SH-SY5Y (cell line): ENCODE data around the gene NDUFB5.

Experiments
- GATA2 ChIP-seq: IDR thresholded peaks from 2 replicates; pipeline ENCODE4 v1.6.1; 2011; ENCODE audit warnings: mild to moderate bottlenecking, low read depth, low read length
- GATA3 ChIP-seq: IDR thresholded peaks from 2 replicates; pipeline ENCODE4 v1.6.1; 2011; ENCODE audit warnings: low read depth, mild to moderate bottlenecking, low read length, moderate library complexity

Gene NDUFB5

DNA sequence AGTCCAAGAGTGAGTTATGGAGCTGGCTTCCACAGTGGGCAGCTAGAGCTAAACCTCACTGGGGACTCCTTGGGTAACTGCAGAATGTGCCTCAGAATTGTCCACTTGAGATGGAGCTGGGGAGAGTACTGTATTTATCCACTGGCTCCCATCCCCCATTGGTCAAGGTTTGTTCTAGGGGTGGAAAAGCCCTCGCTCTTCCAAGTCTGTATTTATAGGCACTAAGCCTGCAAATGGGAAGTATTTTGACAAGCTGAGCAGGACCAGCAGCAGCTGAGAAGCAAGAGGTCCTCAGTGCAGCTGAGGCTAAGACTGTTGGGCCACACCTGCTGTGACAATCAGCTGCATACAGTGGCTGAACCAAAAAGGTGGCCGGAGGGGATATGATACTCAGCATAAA, 54.0 kb downstream of the NDUFB5 start:
- no peak for TF ChIP-seq GATA2
- no peak for TF ChIP-seq GATA3

DNA sequence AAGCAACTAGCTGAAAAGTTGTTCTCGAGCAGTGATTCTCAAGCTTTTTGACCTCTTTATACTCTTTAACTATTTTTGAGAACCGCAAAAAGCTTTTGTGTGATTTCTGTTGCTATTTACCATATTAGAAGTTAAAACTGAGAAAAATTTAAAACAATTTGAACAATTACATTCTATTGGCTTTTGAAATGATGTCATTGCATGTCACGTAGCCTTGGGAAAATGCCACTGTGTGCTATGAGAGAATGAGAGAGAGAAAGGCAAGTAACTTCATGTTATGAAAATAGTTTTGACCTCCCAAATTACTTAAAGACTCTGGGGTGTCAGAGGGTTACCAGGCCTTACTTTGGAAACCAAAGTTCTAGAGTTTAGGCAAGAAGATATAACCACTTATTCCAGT, 56.3 kb downstream of the NDUFB5 start:
- no peak for TF ChIP-seq GATA3

DNA sequence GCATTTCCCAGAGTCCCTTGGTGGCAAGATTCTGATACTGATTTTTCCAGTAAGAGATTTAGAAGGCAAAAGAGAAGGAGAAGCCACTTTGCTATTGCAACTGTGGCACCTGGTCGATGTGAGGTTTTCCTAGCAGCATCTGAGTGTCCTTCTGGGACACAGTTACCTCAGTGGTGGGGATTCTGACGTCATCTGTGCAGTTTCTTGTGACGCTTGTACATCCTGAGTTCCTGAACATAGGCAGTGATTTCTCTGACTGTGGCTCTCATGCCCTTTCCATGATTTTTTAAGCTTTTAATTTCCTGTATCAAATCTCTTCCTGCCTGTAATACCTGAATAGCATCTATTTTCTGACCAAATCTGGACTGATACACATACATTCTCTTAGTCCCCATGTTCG, 57.2 kb downstream of the NDUFB5 start:
- TF ChIP-seq GATA3 (no peak), GATA2 (no peak)

DNA sequence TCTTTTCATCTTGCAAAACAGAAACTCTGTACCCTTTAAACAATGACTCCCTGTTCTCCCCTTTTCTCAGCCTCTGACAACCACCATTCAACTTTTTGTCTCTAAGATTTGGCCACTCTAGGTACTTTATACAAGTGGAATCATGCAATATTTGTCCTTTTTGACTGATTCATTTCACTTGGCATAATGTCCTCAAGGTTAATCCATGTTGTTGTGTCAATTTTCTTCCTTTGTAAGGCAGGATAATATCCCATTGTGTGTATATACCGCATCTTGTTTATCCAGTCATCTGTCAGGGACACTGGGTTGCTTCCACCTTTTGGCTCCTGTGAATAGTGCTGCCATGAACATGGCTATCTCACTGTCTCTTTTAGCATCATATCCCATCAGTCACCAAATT, 58.5 kb downstream of the NDUFB5 start:
- TF ChIP-seq GATA3 (no peak), GATA2 (no peak)

DNA sequence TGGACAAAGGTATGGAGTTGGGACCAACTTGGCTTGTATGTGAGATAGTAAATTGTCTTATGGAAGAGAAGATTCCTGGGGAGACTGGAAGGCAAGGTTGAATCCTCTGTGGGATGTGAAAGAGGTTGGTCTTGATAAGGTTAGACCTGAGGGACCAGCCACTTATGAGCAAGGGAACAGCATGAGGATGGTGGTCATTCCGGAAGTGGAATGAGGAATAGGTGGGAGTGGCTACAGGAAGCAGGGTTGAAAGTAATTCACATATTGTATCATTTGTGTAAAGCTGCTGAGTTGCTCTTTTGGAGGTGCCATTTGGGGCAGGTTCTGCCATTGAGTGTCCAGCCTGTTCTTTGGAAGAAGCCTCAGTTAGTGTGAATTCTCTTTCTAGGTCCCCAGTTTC, 61.4 kb downstream of the NDUFB5 start:
- TF ChIP-seq GATA3, result no peak
- no peak for TF ChIP-seq GATA2

DNA sequence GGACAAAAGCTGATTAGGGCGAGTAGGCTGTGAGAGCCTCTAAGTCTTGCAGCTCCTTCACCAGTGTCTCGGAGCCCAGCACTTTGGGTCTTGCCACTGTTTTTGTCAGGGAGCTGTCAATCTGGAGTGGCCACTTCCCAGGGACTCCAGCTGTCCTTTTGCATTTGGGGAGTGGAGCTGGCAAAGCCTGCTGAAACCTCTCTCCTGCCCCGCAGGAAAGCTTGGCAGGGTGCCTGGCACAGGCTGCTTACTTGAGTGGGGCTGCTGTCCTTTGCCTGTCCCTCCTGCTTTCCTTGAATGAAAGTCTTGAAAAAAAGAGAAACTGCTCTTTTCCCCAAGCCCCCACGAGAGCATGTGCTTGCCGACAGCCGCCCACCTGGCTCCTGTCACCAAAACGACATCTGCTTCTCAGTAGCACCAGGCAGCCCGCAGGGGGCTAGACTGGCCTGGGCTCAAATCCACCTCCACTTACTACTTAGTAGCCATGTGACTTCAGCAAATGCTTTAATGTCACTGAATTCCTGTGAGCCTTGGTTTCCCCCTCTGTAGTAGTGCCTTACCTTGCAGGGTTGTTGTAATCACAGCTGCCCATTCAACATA, 61.9 kb downstream of the NDUFB5 start:
- TF ChIP-seq GATA2 (no peak), GATA3 (no peak)

DNA sequence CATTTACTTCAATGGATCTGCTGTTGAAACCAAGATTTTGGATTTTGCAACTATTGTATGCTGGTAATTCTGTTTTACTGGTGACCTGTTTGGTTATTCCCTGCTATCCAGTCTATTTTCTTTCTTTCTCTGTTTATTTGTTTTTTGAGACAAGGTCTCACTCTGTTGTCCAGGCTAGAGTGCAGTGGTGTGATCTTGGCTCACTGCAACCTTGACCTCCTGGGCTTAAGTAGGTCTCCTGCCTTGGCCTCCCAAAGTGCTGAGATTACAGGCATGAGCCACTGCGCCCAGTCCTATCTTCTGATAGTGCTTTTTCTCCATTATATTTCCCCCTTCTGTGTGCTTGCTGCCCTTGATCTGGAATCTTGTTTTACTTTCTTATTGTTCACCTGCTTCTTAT, 63.8 kb downstream of the NDUFB5 start:
- TF ChIP-seq GATA3 (no peak), GATA2 (no peak)

DNA sequence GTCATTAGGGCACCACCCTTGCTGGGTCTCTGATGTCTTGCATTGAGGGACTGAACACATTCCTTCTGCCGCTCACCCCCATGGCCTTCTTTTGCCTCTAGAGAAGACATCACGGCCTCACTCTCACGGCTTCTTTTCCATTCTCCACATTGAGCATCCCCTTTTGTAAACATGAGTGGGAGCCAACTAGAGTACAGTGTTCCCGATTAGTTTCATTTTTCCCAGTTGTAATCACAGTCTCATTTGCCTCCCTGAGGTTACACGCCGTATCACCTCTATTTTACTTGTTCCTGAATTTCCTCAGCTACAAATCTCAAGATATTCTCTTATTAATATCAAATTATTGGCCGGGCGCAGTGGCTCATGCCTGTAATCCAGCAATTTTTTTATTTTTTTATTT, 65.7 kb downstream of the NDUFB5 start:
- TF ChIP-seq GATA2, result no peak
- TF ChIP-seq GATA3, result no peak

DNA sequence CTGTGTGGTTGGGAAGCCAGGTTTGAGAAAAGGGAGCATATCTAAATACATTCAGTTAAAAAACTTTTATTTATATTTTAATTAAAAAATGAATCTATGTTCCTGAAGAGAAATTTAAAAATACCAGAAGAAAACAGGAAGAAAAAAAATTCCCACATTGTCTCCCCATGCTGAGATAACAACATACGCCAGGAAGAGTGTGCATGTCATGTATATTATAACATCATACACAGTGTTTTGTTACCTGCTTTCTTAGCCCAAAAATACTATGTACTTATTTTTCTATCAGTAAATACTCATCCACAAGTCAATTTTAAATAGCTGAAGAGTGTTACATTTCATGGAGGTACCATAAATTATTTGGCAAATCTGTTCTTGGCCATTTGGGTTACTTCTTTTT, 66.7 kb downstream of the NDUFB5 start:
- TF ChIP-seq GATA2 (no peak), GATA3 (no peak)

DNA sequence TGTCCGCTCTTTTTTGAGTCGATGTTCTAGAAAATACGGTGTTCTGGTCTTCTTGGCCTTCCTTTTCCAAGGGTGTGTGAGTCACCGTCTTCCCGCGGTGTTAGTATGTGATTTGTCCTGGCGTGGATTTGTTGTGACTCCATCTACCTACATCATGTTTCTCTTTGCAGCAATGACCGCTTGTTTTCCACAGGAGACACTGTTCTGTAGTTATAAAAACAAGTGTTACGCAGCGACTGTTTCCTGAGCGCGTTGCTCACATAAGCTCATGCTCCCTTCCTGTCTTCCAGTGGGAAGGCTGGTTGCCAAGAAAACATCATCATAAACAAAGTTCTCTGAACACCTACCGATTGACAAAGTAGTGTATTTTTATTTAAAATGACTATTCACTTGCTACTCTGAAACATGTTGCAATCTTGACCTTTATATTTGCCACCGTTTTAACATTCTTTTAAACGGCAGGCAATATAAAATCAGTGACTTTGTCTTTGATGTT, 67.2 kb downstream of the NDUFB5 start:
- TF ChIP-seq GATA3 (no peak), GATA2 (no peak)

DNA sequence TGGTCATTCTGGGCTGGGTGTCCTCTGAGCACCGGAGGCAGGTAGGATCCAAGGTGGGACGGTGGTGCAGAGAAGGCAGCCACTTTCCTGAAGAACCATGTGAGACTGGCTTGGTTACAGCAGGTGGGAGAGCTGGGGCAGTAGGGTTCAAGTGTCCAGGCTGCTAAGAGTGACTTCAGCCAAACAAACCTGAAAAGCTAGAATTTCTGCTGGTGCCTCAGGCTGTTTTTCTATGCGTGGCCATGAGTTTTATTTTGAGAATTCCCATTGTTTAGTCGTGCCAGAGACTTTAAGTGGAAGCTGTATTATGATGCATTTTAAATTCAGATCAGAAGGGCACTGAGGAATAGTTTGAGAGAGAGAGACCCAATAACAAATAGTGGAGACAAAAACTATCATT, 68.3 kb downstream of the NDUFB5 start:
- TF ChIP-seq GATA3 (no peak), GATA2 (no peak)

DNA sequence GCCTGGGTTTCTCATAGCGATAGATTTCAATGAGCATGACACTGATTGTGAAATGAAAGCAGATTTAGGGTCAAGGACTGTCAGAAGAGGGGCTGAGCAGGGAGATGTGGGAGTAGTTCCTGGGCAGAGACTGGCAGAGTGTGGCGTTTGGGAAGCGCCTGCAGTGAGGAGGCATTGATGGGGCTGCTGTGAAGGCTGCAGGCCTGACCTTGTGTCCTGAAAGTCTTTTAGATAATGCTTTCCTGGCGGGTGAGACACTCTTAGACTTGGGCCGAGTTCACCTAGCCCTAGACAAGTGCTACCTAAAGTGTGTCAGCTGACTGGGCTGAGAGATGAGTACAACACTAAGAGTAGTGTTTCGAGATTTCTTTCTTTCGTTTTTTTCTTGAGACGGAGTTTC, 68.9 kb downstream of the NDUFB5 start:
- no peak for TF ChIP-seq GATA2
- no peak for TF ChIP-seq GATA3

DNA sequence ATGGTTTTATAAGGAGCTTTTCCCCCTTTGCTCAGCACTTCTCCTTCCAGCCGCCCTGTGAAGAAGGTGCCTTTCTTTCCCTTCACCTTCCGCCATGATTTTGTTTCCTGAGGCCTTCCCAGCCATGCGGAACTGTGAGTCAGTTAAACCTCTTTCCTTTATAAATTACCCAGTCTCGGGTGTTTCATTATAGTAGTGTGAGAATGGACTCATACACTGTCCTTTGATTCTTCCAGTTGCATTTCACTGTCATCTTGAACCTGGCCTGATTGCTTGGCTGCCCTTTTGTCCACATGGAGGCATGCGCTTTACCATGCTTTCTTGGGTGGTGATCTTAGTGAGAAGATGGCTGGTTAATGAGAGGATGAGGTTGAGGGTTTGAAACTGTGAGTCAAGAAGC, 71.5 kb downstream of the NDUFB5 start:
- TF ChIP-seq GATA3 (no peak), GATA2 (no peak)
